ENCODE results near the gene PTPN2.

GRCh38 chr18:12836551-12836950, 47.5 kb downstream of the PTPN2 start:
- TF ChIP-seq CTCF (conservative IDR thresholded peaks at IDR 0.05; ENCODE audit: low read depth, low read length), result no peak
- TF ChIP-seq EZH2 (IDR thresholded peaks at IDR 0.05; ENCODE audit: borderline replicate concordance, low read depth, low read length, poor library complexity, severe bottlenecking), result no peak

All from A673 (cell line).